ENCODE measurements around the gene OPCML.

DNA sequence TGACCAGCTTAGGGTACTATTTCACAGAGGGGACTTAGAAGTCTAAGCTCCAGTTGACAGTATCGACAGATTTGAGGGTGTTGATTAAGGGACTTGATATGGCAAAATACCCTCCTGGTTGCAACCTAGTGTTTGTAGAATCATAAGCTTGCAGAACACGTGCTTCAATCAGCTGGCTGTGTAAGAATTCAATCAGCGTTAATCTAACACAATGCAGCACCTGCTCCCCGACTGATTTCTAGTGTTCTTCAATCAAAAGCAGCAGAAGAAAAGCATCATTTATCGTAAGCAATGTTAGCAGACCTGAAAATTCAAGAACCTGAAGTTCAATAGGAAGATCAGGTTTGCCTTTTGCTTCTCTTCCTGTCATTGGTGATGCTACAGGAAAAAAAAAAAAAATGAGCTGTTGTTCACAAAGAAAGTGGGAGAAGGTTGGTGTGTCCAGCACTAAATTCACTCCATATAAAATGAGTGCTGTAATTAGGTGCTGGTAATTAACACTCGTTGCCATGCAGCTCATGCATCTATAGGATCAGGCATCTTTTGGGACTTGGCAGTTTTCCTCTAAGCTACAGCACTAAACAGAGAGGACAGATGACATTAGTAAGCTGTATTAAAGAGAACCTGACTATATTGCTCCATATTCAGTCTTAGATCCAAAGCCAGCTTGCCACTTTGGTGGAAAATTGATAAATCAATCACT is 840.3 kb downstream of the OPCML start:
- TF ChIP-seq, protein P1, sequence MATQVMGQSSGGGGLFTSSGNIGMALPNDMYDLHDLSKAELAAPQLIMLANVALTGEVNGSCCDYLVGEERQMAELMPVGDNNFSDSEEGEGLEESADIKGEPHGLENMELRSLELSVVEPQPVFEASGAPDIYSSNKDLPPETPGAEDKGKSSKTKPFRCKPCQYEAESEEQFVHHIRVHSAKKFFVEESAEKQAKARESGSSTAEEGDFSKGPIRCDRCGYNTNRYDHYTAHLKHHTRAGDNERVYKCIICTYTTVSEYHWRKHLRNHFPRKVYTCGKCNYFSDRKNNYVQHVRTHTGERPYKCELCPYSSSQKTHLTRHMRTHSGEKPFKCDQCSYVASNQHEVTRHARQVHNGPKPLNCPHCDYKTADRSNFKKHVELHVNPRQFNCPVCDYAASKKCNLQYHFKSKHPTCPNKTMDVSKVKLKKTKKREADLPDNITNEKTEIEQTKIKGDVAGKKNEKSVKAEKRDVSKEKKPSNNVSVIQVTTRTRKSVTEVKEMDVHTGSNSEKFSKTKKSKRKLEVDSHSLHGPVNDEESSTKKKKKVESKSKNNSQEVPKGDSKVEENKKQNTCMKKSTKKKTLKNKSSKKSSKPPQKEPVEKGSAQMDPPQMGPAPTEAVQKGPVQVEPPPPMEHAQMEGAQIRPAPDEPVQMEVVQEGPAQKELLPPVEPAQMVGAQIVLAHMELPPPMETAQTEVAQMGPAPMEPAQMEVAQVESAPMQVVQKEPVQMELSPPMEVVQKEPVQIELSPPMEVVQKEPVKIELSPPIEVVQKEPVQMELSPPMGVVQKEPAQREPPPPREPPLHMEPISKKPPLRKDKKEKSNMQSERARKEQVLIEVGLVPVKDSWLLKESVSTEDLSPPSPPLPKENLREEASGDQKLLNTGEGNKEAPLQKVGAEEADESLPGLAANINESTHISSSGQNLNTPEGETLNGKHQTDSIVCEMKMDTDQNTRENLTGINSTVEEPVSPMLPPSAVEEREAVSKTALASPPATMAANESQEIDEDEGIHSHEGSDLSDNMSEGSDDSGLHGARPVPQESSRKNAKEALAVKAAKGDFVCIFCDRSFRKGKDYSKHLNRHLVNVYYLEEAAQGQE (IDR thresholded peaks at IDR 0.05), result no peak
- TF ChIP-seq, protein P2, sequence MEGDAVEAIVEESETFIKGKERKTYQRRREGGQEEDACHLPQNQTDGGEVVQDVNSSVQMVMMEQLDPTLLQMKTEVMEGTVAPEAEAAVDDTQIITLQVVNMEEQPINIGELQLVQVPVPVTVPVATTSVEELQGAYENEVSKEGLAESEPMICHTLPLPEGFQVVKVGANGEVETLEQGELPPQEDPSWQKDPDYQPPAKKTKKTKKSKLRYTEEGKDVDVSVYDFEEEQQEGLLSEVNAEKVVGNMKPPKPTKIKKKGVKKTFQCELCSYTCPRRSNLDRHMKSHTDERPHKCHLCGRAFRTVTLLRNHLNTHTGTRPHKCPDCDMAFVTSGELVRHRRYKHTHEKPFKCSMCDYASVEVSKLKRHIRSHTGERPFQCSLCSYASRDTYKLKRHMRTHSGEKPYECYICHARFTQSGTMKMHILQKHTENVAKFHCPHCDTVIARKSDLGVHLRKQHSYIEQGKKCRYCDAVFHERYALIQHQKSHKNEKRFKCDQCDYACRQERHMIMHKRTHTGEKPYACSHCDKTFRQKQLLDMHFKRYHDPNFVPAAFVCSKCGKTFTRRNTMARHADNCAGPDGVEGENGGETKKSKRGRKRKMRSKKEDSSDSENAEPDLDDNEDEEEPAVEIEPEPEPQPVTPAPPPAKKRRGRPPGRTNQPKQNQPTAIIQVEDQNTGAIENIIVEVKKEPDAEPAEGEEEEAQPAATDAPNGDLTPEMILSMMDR (IDR thresholded peaks at IDR 0.05; ENCODE audit: low read depth, low read length, missing input control), result no peak
- TF ChIP-seq JUND (IDR thresholded peaks at IDR 0.05) (no peak), GABPA (IDR thresholded peaks at IDR 0.05 in 1 of 2, conservative IDR thresholded peaks at IDR 0.05 in 1 of 2) (no peak), FOXA1 (IDR thresholded peaks at IDR 0.05) (no peak)
